DOHH2 (cell line): ENCODE measurements around the gene DDX60.

Source experiments
- CTCF ChIP-seq: fragments of 200-600 bp; sonication (generic); IDR thresholded peaks from one replicate; pipeline ENCODE4 v1.5.1; 2014; ENCODE audit warnings: antibody characterized with exemption, mild to moderate bottlenecking, low read depth, low read length; ENCODE audit not compliant: poor library complexity, severe bottlenecking
- EZH2phosphoT487 ChIP-seq: fragments of 200-600 bp; sonication (generic); IDR thresholded peaks from 2 replicates; pipeline ENCODE4 v1.6.1; 2017; ENCODE audit warnings: borderline replicate concordance, mild to moderate bottlenecking, antibody characterized with exemption, low read length, moderate library complexity, mixed read lengths

GRCh38 chr4:168325591-168325990 lies 7.0 kb upstream of the DDX60 start:
- no peak for TF ChIP-seq CTCF
- no peak for TF ChIP-seq EZH2phosphoT487
